Ectodermal cell (in vitro differentiated cells): ENCODE measurements around the gene ACOX3.

ENCODE experiments used
- H3K27ac ChIP-seq: 2 replicates; pipeline ENCODE4 v1.7.0; 2013; ENCODE audit warnings: mild to moderate bottlenecking, low read depth, low read length; ENCODE audit not compliant: insufficient read depth, poor library complexity, severe bottlenecking
- H3K27me3 ChIP-seq: 2 replicates; pipeline ENCODE4 v1.7.0; 2013; ENCODE audit warnings: mild to moderate bottlenecking, low read length; ENCODE audit not compliant: insufficient read depth, control insufficient read depth, poor library complexity, severe bottlenecking
- H3K36me3 ChIP-seq: one replicate; pipeline ENCODE4 v1.7.0; 2013; ENCODE audit warnings: low read length; ENCODE audit not compliant: control insufficient read depth, insufficient read depth
- H3K4me1 ChIP-seq: one replicate; pipeline ENCODE4 v1.7.0; 2013; ENCODE audit warnings: low read length; ENCODE audit not compliant: control insufficient read depth, insufficient read depth
- H3K4me3 ChIP-seq: 2 replicates; pipeline ENCODE4 v1.7.0; 2013; ENCODE audit warnings: low read depth, low read length, control low read depth; ENCODE audit not compliant: insufficient read depth
- H3K9me3 ChIP-seq: 2 replicates; pipeline ENCODE4 v1.7.0; 2013; ENCODE audit warnings: mild to moderate bottlenecking, low read length, moderate library complexity; ENCODE audit not compliant: control insufficient read depth
- WGBS, 2 experiments: methylation state at CpG; one replicate each; pipeline ENCODE4 v1.1.7; 2013; ENCODE audit warnings: missing lambda C conversion rate in 2 of 2; 5-methylcytosine and 5-hydroxymethylcytosine counted together

The ACOX3 gene

GRCh38 chr4:8374851-8375649, 65.5 kb downstream of the ACOX3 start:
- H3K36me3 ChIP-seq, result no peaks in the 10 kb centered on the region
- WGBS, 2 experiments, result 94 to 95% methylated on average over 49 of the region's 49 CpGs
- H3K27me3 ChIP-seq, result no peaks in the 10 kb centered on the region
- H3K4me3 ChIP-seq, result no peak overlapping the region
- H3K4me1 ChIP-seq, result peaks cover 8% of the 10 kb centered on the region
- H3K9me3 ChIP-seq, result no peaks in the 10 kb centered on the region
- no peak overlapping the region for H3K27ac ChIP-seq

- Histone ChIP-seq H3K4me3 (no peak overlapping the region), H3K27me3 (no peaks in the 10 kb centered on the region), H3K4me1 (peaks cover 8% of the 10 kb centered on the region), H3K9me3 (no peaks in the 10 kb centered on the region), H3K36me3 (no peaks in the 10 kb centered on the region), H3K27ac (no peak overlapping the region)
- 89 to 91% methylated on average over 13 of the region's 13 CpGs for WGBS, 2 experiments
These were observed 66.5 kb downstream of the ACOX3 start for GRCh38 chr4:8373973-8374545.

GRCh38 chr4:8373270-8373972, 67.1 kb downstream of the ACOX3 start:
- Histone ChIP-seq H3K9me3 (no peaks in the 10 kb centered on the region), H3K4me3 (no peak overlapping the region), H3K27ac (no peak overlapping the region), H3K36me3 (no peaks in the 10 kb centered on the region), H3K27me3 (no peaks in the 10 kb centered on the region), H3K4me1 (peaks cover 8% of the 10 kb centered on the region)
- 93 to 94% methylated on average over 32 of the region's 32 CpGs for WGBS, 2 experiments

GRCh38 chr4:8372506-8372905, 68.0 kb downstream of the ACOX3 start:
- Histone ChIP-seq H3K27me3 (no peaks in the 10 kb centered on the region), H3K4me3 (no peak overlapping the region), H3K4me1 (peaks cover 8% of the 10 kb centered on the region), H3K36me3 (no peaks in the 10 kb centered on the region), H3K27ac (no peak overlapping the region), H3K9me3 (no peaks in the 10 kb centered on the region)
- 89 to 90% methylated on average over 13 of the region's 13 CpGs for WGBS, 2 experiments

- no peak overlapping the region for H3K27ac ChIP-seq
- H3K27me3 ChIP-seq, result no peaks in the 10 kb centered on the region
- H3K9me3 ChIP-seq, result no peaks in the 10 kb centered on the region
- 96 to 97% methylated on average over 20 of the region's 20 CpGs for WGBS, 2 experiments
- H3K36me3 ChIP-seq, result no peaks in the 10 kb centered on the region
- peaks cover 5% of the 10 kb centered on the region for H3K4me1 ChIP-seq
- H3K4me3 ChIP-seq, result no peak overlapping the region
These were observed 68.9 kb downstream of the ACOX3 start for GRCh38 chr4:8371596-8371995.

- WGBS, 2 experiments, result 92 to 94% methylated on average over 24 of the region's 24 CpGs
- no peaks in the 10 kb centered on the region for H3K27me3 ChIP-seq
- H3K9me3 ChIP-seq, result no peaks in the 10 kb centered on the region
These were observed 69.5 kb downstream of the ACOX3 start for GRCh38 chr4:8370835-8371595.

GRCh38 chr4:8370106-8370787, 70.3 kb downstream of the ACOX3 start:
- H3K9me3 ChIP-seq, result no peaks in the 10 kb centered on the region
- no peaks in the 10 kb centered on the region for H3K36me3 ChIP-seq
- H3K27me3 ChIP-seq, result no peaks in the 10 kb centered on the region
- H3K27ac ChIP-seq, result no peak overlapping the region
- H3K4me3 ChIP-seq, result no peak overlapping the region
- WGBS, 2 experiments, result 93 to 96% methylated on average over 16 of the region's 16 CpGs
- no peaks in the 10 kb centered on the region for H3K4me1 ChIP-seq

More at GRCh38 chr4:8370835-8371595, 69.5 kb downstream of the ACOX3 start:
- Histone ChIP-seq H3K36me3 (no peaks in the 10 kb centered on the region), H3K27ac (no peak overlapping the region), H3K4me3 (no peak overlapping the region), H3K4me1 (no peaks in the 10 kb centered on the region)

GRCh38 chr4:8369426-8370105, 71.0 kb downstream of the ACOX3 start:
- 94 to 95% methylated on average over 13 of the region's 13 CpGs for WGBS, 2 experiments

GRCh38 chr4:8368998-8369397, 71.5 kb downstream of the ACOX3 start:
- 91 to 93% methylated on average over 12 of the region's 12 CpGs for WGBS, 2 experiments

More at GRCh38 chr4:8369426-8370105, 71.0 kb downstream of the ACOX3 start:
- no peak overlapping the region for H3K27ac ChIP-seq
- no peaks in the 10 kb centered on the region for H3K9me3 ChIP-seq
- H3K27me3 ChIP-seq, result no peaks in the 10 kb centered on the region
- H3K4me1 ChIP-seq, result no peaks in the 10 kb centered on the region
- H3K36me3 ChIP-seq, result no peaks in the 10 kb centered on the region
- H3K4me3 ChIP-seq, result no peak overlapping the region

More at GRCh38 chr4:8368998-8369397, 71.5 kb downstream of the ACOX3 start:
- Histone ChIP-seq H3K27ac (no peak overlapping the region), H3K4me1 (no peaks in the 10 kb centered on the region), H3K27me3 (no peaks in the 10 kb centered on the region), H3K9me3 (no peaks in the 10 kb centered on the region), H3K4me3 (no peak overlapping the region), H3K36me3 (no peaks in the 10 kb centered on the region)
